Astrocyte of the hippocampus (primary cell): ENCODE data around the gene FEM1B.
"Not testable (repeated sequence)": the region's sequence is repeated elsewhere in the genome, so short reads cannot be mapped to it uniquely, and the experiment has no call there.

Experiments
- DNase-seq: peaks from one replicate; pipeline ENCODE4 v3.0.0; 2011; ENCODE audit warnings: low read depth, low spot score

The FEM1B gene

GRCh38 chr15:68277603-68278344 lies at the start of gene FEM1B:
Gene FEM1B, plus strand, starts transcription at chr15:68277745. Its CDS starts 673 bp downstream, at chr15:68278418.
- peak; percentile 95 for DNase-seq

GRCh38 chr15:68228143-68228970 lies 49.2 kb upstream of the FEM1B start:
- peak; percentile 34 for DNase-seq

- no peak for DNase-seq
These were observed 48.6 kb upstream of the FEM1B start for GRCh38 chr15:68228971-68229385.

- DNase-seq: peak; percentile 93
These were observed 48.0 kb upstream of the FEM1B start, which contains the start of gene CLN6 for GRCh38 chr15:68229386-68230156. Gene CLN6, minus strand, starts transcription at chr15:68229728. Its CDS starts 144 bp downstream, at chr15:68229584.

- DNase-seq: peak; percentile 25
These were observed 47.1 kb upstream of the FEM1B start for GRCh38 chr15:68230157-68231100.

GRCh38 chr15:68231102-68231818 lies 46.3 kb upstream of the FEM1B start:
- DNase-seq: no peak

GRCh38 chr15:68232449-68232848 lies 45.1 kb upstream of the FEM1B start:
- DNase-seq: no peak

GRCh38 chr15:68232937-68233336 lies 44.6 kb upstream of the FEM1B start:
- DNase-seq: no peak

GRCh38 chr15:68234060-68234459 lies 43.5 kb upstream of the FEM1B start:
- DNase-seq: no peak

GRCh38 chr15:68234520-68234919 lies 43.0 kb upstream of the FEM1B start:
- DNase-seq: not testable (repeated sequence)

- DNase-seq: no peak
These were observed 42.5 kb upstream of the FEM1B start for GRCh38 chr15:68235022-68235421.

- DNase-seq: no peak
These were observed 38.5 kb upstream of the FEM1B start for GRCh38 chr15:68239025-68239424.

GRCh38 chr15:68241088-68241935 lies 36.2 kb upstream of the FEM1B start:
- DNase-seq: no peak

- DNase-seq: no peak
These were observed 33.3 kb upstream of the FEM1B start for GRCh38 chr15:68244235-68244634.

- no peak for DNase-seq
These were observed 28.4 kb upstream of the FEM1B start for GRCh38 chr15:68249058-68249713.

GRCh38 chr15:68252925-68253534 lies 24.5 kb upstream of the FEM1B start:
- DNase-seq: peak; percentile 79

GRCh38 chr15:68256675-68257450 lies 20.7 kb upstream of the FEM1B start:
- peak; percentile 87 for DNase-seq
